ENCODE data around the gene WTIP.
A peak's percentile ranks its signal among the peaks of the same experiment; 100 is the strongest.

WTIP gene

GRCh38 chr19:34479396-34479795 is 2.2 kb upstream of the WTIP start:
- DNase-seq, result no peak

- DNase-seq, result no peak
Observed at GRCh38 chr19:34480491-34480890, 1.1 kb upstream of the WTIP start.

GRCh38 chr19:34481861-34482379 is 362 bp downstream of the WTIP start:
- no peak for DNase-seq

- peak; percentile 28 for DNase-seq
Observed at GRCh38 chr19:34482380-34483250, 1.1 kb downstream of the WTIP start.

- DNase-seq, result no peak
Observed at GRCh38 chr19:34484328-34484727, 2.8 kb downstream of the WTIP start.

- DNase-seq, result no peak
Observed at GRCh38 chr19:34485831-34486230, 4.3 kb downstream of the WTIP start.

- DNase-seq, result no peak
Observed at GRCh38 chr19:34487651-34488051, 6.1 kb downstream of the WTIP start.

GRCh38 chr19:34489175-34489574 is 7.6 kb downstream of the WTIP start:
- DNase-seq, result no peak

- no peak for DNase-seq
Observed at GRCh38 chr19:34490141-34490766, 8.7 kb downstream of the WTIP start.

GRCh38 chr19:34493038-34493648 is 11.6 kb downstream of the WTIP start:
- DNase-seq, result no peak

GRCh38 chr19:34493649-34494044 is 12.1 kb downstream of the WTIP start:
- no peak for DNase-seq

GRCh38 chr19:34494601-34495000 is 13.0 kb downstream of the WTIP start:
- DNase-seq, result no peak

- no peak for DNase-seq
Observed at GRCh38 chr19:34495416-34495815, 13.9 kb downstream of the WTIP start.

- DNase-seq, result no peak
Observed at GRCh38 chr19:34497112-34497805, 15.7 kb downstream of the WTIP start.

GRCh38 chr19:34499155-34499834 is 17.7 kb downstream of the WTIP start:
- DNase-seq, result no peak

- DNase-seq, result no peak
Observed at GRCh38 chr19:34500656-34501120, 19.1 kb downstream of the WTIP start.

- peak; percentile 92 for DNase-seq
Observed at GRCh38 chr19:34501339-34502320, 20.1 kb downstream of the WTIP start.

GRCh38 chr19:34502582-34503411 is 21.2 kb downstream of the WTIP start:
- no peak for DNase-seq

- DNase-seq, result no peak
Observed at GRCh38 chr19:34503531-34504272, 22.1 kb downstream of the WTIP start.
